HG02759 (cell line): ENCODE data around the gene CLEC9A.

ENCODE experiments used
- ATAC-seq: cut with Tn5 transposase; IDR thresholded peaks from one replicate; pipeline ENCODE4 v1.9.1; 2021; ENCODE audit warnings: mild to moderate bottlenecking, moderate library complexity; ENCODE audit not compliant: unreplicated experiment

CLEC9A gene

GRCh38 chr12:10065241-10065640 is 34.8 kb downstream of the CLEC9A start:
- ATAC-seq = no peak

- ATAC-seq = no peak
Measured at GRCh38 chr12:10067264-10067663, 36.8 kb downstream of the CLEC9A start.

- no peak for ATAC-seq
Measured at GRCh38 chr12:10067942-10068341, 37.5 kb downstream of the CLEC9A start.

- ATAC-seq = no peak
Measured at GRCh38 chr12:10068644-10069043, 38.2 kb downstream of the CLEC9A start.

- no peak for ATAC-seq
Measured at GRCh38 chr12:10069099-10069498, 38.6 kb downstream of the CLEC9A start.

GRCh38 chr12:10069976-10070375 is 39.5 kb downstream of the CLEC9A start:
- ATAC-seq = no peak

- no peak for ATAC-seq
Measured at GRCh38 chr12:10070380-10070779, 39.9 kb downstream of the CLEC9A start.

GRCh38 chr12:10072131-10072530 is 41.6 kb downstream of the CLEC9A start:
- ATAC-seq = no peak

- ATAC-seq = no peak
Measured at GRCh38 chr12:10073261-10073660, 42.8 kb downstream of the CLEC9A start.

- ATAC-seq = no peak
Measured at GRCh38 chr12:10075451-10075850, 45.0 kb downstream of the CLEC9A start.

GRCh38 chr12:10082117-10082874 is 51.8 kb downstream of the CLEC9A start:
- no peak for ATAC-seq

- no peak for ATAC-seq
Measured at GRCh38 chr12:10084733-10085132, 54.3 kb downstream of the CLEC9A start.

GRCh38 chr12:10086387-10086786 is 55.9 kb downstream of the CLEC9A start:
- ATAC-seq = no peak

GRCh38 chr12:10088031-10088430 is 57.5 kb downstream of the CLEC9A start:
- ATAC-seq = no peak

- ATAC-seq = no peak
Measured at GRCh38 chr12:10088955-10089900, 58.7 kb downstream of the CLEC9A start.

- ATAC-seq = no peak
Measured at GRCh38 chr12:10094646-10095395, 64.3 kb downstream of the CLEC9A start.

GRCh38 chr12:10095971-10096370 is 65.5 kb downstream of the CLEC9A start:
- no peak for ATAC-seq

- ATAC-seq = no peak
Measured at GRCh38 chr12:10097521-10097920, 67.0 kb downstream of the CLEC9A start.

GRCh38 chr12:10098791-10099190 is 68.3 kb downstream of the CLEC9A start, which contains the start of gene CLEC1A:
TSS of gene CLEC1A (minus strand) at chr12:10098985. CDS start at chr12:10098922, 63 bp downstream.
- no peak for ATAC-seq

- ATAC-seq = no peak
Measured at GRCh38 chr12:10101042-10101579, 70.6 kb downstream of the CLEC9A start.
